NCI-H2227 treated with DMSO at 0.1 percent for 48 hours (cell line): ENCODE results near the gene SEZ6L2.
"Not testable (repeated sequence)": the region's sequence is repeated elsewhere in the genome, so short reads cannot be mapped to it uniquely, and the experiment has no call there.

ENCODE experiments used
- DNase-seq: peaks from one replicate; lab custom pipeline; 2025; lab: John Stamatoyannopoulos, UW

The SEZ6L2 gene

DNA sequence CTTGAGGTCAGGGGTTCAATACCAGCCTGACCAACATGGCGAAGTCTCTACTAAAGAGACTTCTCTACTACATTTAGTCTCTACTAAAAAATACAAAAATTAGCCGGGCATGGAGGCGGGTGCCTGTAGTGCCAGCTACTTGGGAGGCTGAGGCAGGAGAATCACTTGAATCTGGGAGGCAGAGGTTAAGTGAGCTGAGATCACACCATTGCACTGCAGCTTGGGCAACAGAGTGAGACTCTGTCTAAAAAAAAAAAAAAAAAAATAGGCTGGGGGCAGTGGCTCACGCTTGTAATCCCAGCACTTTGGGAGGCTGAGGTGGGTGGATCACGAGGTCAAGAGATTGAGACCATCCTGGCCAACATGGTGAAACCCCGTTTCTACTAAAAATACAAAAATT lies 10.5 kb upstream of the SEZ6L2 start:
- not testable (repeated sequence) for DNase-seq

DNA sequence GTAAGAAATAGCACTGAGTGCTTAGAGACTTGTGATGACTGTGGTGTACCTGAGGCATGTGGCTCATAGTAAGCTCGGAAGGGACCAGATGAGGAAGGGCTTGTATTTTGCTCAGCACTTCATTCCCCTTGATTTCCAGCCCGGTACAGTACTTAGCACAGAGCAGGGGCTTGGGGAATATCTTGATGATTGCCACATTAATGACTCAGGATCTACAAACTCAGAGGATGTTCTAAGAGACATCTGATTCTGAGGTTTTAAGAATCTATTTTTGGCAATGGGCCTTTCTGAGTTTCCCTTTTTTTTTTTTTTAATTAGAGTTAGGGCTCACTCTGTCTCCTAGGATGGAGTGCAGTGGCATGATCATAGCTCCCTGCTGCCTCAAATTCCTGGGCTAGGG lies 10.0 kb upstream of the SEZ6L2 start:
- DNase-seq = no peak

DNA sequence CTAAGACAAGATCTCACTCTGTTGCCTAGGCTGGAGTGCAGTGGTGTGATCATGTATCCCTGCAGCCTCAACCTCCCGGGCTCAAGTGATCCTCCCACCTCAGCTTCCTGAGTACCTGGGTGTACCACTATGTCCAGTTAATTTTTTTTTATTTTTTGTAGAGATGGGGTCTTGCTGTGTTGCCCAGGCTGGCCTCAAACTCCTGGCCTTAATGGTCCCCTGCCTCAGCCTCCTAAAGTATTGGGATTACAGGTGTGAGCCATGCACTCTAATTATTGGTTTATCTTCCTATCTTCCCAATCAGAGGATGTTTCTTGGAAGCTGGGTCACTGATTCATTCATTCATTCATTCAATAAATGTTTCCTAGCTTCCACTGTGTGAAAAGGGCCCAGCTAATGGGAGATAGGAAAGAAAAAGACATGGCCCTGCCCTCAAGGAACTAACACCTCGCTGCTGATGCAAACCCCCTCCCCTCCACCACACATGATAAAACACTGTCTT lies 9.4 kb upstream of the SEZ6L2 start:
- DNase-seq = no peak

DNA sequence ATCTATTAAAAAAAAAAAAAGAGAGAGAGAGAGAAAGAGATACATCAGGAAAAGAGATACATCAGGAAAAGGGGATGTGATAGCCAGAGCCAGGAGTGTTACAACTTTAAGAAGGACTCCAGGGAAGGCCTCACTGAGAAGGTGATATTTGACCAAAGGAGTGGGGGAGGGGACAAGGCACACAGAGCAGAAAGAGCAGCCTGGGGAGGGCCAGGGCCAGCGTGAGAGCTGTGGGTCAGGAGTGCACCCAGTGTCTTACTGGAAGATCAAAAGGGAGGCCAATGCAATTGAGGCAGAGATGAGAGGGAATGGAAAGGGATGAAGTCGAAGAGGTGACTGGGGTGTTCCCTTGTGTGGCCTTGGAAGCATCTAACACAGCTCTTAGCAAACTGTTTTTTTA lies 8.6 kb upstream of the SEZ6L2 start:
- no peak for DNase-seq

DNA sequence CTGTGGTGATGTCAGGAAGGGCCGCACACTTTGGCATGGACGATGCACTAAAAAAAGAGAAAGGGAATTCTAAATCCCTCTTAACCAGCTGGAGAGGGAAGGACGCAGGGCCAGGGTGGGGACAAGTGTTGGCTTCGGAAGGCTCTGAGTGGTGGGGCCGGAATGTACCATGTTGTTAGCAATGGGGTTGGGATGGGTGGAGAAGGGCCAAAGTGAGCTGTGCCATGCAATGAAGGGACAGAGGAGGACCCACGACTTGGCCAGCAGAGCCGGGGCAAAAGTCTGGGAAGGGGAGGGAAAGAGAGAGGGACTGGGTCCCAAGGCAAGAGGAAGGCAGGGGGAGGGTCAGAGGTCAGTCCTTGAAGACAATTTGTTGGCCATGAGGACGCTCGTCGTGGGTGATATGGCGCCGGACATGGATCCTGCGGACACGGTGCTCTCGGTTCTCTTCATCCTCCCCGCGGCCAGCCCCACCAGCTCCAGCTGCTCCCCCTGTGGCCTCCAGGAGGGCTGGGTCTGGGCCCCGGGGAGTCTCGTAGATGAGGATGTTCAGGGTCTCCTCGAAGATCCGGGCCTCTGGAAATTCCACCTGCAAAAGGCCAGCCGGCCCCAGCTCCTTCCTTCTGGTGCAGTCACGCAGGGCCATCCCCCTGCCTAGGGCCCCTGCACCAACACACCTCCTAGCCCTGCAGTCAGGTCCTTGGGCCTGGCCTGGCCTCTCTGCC lies 7.3 kb upstream of the SEZ6L2 start:
- DNase-seq = no peak

DNA sequence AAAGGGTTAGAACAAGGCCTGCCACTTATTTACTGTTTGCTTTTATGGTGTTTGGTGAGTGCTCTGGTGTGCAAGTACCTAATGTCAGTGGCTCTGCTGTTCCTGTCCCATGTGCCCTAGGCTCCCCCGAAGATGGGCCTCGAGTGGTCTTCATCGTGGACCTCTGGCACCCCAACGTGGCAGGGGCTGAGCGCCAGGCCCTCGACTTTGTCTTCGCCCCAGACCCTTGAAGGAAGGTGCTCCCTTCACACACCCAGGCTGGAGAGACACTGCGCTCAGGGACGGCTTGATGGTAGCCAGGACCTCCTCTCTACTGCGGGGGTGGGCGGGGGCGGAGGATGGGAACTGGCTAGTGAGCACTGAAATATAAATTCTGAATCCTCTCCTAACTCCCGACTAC lies 6.3 kb upstream of the SEZ6L2 start:
- DNase-seq = no peak

DNA sequence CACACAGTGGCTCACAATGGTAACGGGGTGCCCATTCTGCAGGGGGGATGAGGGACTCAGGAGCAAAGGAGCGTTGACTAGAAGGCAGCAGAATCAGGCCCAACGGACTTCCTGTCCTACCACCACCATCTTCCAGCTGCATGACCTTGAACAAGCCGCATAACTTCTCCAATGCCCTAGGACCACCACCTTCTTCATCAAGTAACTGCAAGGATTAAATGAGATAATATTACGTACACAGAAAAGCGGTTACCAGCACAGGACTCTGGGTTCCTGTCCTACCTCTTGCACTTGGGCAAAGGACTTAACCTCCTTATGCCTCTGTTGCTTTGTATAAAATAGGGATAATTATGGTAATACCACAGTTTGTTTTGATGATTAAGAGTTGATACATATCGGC lies 5.6 kb upstream of the SEZ6L2 start:
- no peak for DNase-seq

DNA sequence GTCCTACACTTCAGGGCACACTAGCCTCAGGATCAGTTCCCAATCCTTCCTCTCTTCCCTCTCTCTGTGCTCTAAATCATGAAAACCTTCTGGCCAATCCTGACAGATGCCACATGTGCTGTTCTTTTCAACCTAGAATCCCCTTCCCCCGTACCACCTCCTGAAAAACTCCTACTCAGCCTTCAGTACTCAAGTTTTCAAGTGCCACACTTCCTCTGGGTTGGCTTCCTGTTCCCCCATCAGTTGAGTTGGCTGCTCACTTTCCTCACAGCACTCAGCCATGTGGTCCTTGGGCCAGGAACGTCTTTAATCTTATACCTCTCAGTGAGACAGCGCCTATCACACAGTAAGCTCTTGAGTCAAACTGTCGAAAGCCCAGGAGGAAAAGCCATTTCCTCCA lies 4.2 kb upstream of the SEZ6L2 start:
- no peak for DNase-seq

DNA sequence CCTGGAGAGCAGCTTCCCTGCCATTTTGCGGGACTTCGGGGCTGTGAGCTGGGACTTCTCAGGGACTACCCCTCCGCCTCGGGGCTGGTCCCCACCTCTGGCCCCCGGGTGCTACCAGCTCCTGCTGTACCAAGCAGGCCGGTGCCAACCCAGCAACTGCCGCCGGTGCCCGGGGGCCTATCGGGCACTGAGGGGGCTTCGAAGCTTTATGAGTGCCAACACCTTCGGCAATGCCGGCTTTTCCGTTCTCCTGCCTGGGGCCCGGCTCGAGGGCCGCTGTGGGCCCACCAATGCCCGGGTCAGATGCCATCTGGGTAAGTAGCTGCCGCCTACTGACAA lies 2.2 kb upstream of the SEZ6L2 start:
- no peak for DNase-seq

DNA sequence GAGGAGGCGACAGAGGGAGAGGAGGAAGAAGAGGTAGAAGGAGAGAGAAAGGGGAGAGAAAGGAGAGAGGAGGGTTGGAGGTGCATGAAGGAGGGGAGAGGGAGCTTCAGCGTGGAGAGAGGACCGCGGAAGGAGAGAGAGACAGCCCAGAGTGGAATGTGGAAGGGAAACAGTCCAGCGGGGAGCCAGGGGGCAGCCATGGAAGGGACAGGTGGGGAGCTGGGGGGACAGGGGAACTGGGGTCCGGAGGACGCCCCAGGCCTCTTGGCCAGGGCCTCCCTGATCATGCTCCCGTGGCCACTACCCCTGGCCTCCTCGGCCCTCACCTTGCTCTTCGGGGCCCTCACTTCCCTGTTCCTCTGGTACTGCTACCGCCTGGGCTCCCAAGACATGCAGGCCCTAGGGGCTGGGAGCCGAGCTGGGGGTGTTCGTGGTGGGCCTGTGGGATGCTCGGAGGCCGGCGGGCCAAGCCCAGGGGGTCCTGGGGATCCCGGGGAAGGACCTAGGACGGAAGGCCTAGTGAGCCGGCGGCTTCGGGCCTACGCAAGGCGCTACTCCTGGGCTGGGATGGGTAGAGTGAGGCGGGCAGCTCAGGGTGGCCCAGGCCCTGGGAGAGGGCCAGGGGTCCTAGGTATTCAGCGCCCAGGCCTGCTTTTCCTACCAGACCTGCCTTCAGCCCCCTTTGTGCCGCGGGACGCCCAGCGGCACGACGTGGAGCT lies 1.7 kb upstream of the SEZ6L2 start:
- no peak for DNase-seq

DNA sequence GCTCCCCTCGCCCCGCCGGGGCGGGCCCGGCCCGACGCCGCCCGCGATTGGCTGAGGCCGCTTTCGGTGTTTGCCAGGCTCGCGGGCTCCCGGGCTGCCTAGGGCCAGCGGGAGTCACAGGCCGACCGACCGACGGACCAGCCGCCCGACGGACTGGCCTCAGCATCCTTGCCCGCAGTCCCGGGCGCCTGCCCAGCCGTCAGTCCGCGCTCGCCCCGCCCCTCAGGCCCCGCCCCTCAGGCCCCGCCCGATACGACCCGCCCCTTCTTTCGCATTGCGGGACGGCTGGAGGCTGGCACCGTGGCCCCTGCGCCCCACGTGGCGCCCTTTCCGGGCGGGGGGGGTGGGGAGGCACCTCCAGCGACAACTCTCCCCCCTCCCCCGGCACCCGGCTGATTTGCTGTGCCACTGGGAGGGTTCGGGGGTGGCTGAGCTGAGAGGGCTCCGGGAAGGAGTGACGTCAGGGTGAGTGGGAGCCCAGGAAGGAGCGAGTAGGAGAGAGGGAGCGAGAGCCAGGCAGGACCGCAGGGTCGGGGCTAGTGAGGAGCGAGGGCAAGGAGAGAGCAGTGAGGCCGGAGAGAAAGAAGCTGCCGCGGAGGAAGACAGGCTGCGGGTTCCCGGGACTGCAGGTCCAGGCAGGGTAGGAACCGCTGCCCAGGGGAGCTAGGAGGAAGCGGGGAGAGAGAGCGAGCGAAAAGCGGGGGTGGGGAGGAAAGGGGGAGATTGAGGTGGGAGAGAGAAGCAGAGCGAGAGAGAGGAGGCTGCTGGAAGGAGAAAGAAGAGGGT lies 945 bp upstream of the SEZ6L2 start, which contains the start of gene ASPHD1:
ASPHD1 (plus strand) TSS at position 387 of the 786 bp plus-strand sequence. CDS start 484 bp downstream, outside the sequence.
- DNase-seq = peak; percentile 82

DNA sequence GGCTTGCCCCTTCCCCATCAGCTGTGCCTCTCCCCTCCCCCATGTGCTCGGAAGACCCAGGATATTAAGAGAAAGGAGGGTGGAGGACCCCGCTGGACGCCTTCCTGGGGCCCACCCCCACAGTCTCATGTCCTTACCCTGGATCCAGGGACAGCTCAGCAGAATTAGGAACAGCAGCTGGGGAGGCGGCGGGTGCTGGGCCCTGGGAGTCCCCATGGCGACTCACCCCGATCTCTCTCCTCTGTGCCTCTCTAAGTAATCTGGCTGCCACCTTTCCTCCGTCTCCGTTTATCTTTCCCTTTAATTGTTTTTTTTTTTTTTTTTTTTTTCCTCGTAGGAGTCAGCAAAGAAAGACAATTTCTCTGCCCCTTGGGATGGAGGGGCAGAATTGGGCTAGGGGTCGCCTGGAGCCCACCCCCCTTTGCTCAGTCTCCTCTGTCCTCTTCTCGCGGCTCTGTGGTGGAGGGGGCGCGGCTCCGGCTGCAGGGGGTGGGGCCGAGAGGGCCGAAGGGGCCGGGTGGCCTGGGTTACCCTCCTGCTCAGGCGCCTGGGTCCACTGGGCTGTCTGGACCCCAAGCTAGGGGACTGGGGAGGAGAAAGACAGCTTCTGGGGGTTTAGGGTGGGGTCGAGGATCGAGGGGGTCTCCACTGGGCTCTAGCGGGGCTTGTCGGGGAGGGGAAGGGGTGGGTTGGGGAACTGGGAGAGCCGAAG lies 390 bp downstream of the SEZ6L2 start:
- peak; percentile 83 for DNase-seq

DNA sequence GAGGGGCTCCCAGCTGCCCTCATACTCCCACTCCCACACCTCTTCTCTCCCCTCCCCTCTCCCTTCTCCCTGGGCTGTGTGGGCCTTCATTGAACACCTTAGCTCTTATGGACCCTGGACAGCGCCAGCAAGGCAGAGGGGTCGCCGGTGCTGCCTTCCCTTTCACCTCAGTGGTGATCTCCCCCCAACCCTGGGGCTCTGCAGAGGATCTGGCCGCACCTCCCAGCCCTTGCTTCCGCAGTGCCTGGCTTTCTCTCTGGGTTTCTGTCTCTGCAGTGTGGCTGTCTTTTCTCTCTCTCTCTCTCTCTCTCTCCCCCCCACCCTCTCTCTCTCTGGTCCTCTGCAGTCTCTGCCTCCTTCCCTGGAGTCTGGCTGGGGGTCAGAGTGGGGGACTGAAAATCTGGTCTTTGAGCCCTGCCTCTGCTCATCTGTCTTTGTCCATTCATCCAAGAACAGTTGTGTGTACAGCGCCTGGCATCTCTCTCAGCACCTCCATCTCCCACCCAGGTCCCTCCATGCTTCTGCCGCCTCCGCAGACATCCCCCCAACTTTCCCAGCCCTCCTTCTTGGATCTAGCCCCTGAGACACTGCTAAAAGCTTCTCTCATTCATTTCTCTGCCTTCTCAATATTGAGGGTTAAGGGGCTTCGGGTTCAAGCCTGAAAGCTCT lies 1.1 kb downstream of the SEZ6L2 start:
- DNase-seq = no peak

DNA sequence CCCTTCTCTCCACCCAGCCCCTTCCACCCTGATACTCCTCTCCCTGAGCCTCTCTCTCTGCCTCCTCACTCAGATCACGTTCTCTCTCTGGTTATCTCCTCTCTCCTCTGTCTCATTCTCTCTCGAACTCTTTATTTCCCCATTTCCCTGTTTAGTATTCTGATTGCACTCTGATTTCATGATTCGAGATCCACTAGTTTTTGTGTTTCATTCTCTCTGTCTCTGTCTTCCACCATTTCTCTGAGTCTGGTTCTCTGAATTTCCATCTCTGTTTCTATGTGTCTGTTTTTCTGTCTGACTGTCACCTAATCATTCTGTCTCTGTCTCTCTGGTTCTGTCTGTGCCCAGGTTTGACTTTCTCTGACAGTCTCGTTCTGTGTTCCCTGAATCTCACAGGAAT lies 2.0 kb downstream of the SEZ6L2 start:
- DNase-seq = no peak

DNA sequence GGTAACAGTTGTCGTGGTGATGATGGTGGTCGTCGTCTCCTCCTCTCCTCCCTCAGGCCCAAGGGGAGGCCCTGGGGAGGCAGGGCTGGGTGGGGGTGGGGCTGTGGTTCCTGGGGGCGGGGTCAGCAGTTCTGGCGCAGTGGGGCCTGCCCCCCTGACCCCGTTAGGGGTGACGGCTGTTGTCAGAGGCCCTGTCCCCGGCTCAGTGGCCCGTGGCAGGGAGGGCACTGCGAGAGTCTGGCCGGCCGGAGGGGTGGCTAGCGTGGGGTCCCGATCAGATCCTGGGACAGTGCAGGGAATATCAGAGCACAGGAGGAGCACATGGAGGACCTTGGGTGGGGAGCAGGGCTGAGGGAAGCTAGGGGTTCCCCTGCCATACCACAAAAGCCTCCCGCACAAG lies 2.5 kb downstream of the SEZ6L2 start:
- no peak for DNase-seq

DNA sequence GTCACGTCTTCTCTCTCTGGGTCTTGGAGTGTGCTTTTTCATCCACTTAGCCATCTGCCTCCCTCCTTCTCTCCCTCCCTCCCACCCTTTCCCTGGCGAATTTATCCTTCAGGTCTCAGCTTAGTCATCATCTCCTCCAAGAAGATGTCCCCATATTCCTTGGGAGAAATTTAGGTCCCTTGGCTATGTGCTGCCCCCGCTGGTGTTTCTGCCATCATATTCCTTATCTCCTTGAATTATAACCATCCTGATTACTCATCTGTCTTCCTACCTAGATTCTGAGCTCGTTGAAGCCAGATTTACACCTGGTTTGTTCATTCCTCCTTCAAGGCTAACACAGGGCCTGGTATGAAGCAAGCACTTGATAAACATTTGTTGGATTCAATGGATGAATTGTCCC lies 5.0 kb downstream of the SEZ6L2 start:
- no peak for DNase-seq

DNA sequence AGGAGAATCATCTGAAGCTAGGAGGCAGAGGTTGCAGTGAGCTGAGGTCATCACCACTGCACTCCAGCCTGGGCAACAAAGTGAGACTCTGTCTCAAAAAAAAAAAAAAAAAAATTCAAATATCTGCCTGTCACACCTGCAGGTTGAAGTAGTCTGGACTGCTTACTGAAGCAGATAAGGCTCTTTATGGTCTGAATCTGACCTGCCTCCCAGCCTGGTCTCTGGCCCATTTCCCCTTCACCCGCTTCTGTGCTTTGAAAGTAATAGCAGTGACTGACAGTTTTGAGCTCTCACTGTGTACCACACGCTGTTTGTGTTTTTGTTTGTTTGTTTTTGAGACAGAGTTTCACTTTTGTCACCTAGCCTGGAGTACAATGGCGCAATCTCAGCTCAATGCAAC lies 5.8 kb downstream of the SEZ6L2 start:
- DNase-seq = no peak

DNA sequence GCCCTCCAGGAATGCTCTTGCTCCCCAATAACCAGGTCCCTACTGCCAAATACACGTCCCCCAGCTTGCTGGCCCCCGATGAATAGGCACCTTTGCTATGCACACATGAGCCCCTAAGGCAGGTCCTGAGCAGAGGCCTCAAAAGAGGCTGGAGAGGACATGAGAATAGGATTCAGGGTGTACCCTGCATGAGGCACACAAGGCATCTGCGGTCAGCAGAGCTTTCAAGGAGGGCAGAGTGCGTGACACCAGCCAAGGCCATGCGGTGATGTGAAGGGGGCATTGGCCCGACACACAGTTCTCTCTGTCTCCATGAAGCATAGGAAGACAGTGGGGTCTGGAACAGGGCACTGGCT lies 6.9 kb downstream of the SEZ6L2 start:
- no peak for DNase-seq

DNA sequence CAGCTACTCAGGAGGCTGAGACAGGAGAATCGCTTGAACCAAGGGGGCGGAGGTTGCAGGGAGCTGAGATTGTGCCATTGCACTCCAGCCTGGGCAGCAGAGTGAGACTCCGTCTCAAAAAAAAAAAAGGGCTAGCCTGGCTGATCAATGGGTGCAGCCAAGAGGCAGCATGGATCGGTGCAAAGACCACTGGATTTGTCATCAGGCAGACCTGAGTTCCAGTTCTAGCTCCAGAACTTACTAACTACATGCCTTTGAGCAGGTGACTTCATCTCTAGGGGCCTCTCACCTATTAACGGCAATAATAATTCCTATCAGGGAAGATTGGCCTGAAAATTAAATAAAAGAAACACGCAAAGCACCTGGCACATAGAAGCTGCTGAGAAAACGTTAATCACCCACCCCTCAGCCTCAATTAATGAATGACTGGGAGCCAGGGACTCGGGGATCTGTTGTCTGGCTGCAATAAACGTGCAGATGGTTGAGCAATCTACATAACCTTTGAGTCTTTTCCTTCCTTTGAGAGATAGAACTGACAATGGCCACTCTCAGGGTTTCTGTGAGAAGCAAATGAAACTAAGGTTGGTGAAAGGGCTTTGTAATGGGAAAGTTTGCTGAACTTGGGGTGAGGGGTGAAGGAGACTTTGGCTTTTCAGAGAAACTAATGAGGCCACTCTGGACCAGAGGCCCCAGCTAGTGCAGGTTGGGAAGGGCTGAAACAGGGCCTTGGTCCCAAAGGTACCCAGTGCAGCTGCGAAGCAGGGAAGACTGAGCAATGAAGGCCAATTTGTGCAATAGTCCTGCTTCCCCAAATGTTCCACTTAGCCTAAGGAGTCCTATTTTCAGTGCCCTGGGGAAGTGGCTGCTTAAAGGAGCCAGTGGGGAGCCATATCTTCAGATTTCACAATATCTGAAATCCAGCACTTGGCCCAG lies 7.6 kb downstream of the SEZ6L2 start:
- no peak for DNase-seq

DNA sequence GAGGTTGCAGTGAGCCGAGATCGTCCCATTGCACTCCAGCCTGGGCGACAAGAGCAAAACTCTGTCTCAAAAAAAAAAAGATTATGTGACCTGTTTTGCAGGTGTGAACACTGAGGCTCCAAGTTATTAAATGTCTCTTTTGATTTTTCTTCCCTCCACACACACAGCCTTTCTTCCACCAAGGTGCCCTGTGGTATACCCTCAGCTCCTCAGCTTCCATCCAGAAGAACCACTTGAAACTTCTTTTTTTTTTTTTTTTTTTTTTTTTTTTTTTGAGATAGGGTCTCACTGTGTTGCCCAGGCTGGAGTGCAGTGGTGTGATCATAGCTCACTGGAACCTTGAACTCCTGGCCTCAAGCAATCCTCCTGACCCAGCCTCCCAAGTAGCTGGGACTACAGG lies 10.0 kb downstream of the SEZ6L2 start:
- not testable (repeated sequence) for DNase-seq

DNA sequence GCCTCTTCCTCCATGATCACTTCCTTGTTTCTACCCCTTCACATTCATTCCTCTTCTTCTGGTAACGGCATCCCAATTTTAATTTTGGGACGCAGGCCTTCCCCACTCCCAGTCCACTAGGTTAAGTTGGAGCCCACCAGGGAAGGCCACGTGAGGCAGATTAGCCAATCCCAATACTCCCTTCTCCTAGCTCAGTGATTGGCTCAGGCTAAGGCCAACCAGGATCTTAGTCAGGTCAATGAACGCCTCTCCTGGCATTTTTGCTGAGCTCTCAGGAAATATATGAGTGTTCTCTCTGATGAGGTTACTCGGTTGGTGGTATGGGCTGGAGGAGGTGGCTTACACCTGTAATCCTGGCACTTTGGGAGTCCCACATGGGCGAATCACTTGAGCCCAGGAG lies 15.4 kb downstream of the SEZ6L2 start:
- DNase-seq = no peak
